SK-N-MC (cell line): ENCODE results near the gene SWT1.

ENCODE experiments used
- EZH2 ChIP-seq: fragments of 200-600 bp; sonication (generic); IDR thresholded peaks from one replicate; pipeline ENCODE4 v1.6.1; 2017; ENCODE audit warnings: antibody characterized with exemption
- POLR2AphosphoS5 ChIP-seq: IDR thresholded peaks from 2 replicates; pipeline ENCODE4 v1.6.1; 2012; ENCODE audit warnings: mild to moderate bottlenecking, low read depth, low read length, borderline replicate concordance

DNA sequence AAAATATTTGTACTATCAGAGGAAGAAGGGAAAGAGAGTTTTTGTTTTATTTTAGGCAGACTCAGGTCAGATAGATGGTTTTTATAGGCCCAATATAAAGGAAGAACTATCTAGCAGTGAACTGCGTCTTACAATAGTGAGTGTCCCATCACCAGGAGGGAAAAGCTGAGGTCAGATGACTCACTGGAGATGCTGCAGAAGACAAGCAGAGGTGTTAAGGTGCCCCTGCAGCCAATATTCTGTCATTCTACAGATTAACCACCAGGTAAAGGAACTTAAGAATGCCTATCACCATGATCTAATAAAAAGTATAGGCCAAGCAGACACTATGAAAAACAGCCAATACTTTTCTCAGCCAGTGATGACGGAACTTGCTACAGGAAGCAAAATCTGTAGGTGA, 130.5 kb downstream of the SWT1 start:
- TF ChIP-seq EZH2 (no peak), POLR2AphosphoS5 (no peak)
